IMR-90 (cell line): Measurements from ENCODE around the gene MAN2A1. TPM values are rescaled to one million over a fixed set of nuclear protein-coding genes. Genes with fewer than 3 reads are reported as not detected.

Experiments
- ATAC-seq: fragments of 200-7000 bp; cut with Tn5 transposase; 2 replicates; pipeline ENCODE4 v1.9.1; 2020; ENCODE audit warnings: low read depth, mild to moderate bottlenecking, moderate library complexity
- BruUV-seq: library from RNA; stranded (reverse); fragments of 400-500 nt; replicated peaks from 2 replicates; lab custom pipeline; 2021; lab: Mats Ljungman, UMichigan
- CTCF ChIA-PET: fragments of 300-600 bp; formaldehyde crosslinking; extraction: SDS; loops from one replicate; lab custom pipeline; 2021; ENCODE audit warnings: antibody characterized with exemption; lab: Yijun Ruan, JAX
- POLR2A ChIA-PET: fragments of 300-600 bp; sonication (Branson Sonifier 250); formaldehyde crosslinking; loops from one replicate; lab custom pipeline; 2022; ENCODE audit warnings: antibody characterized with exemption; ENCODE audit not compliant: unreplicated experiment; lab: Charles Lee
- DNase-seq: peaks from one replicate; pipeline ENCODE4 v3.0.0; 2013
- H2AFZ ChIP-seq: replicated peaks from 2 replicates; pipeline ENCODE3; 2013; ENCODE audit warnings: low read length, mild to moderate bottlenecking; ENCODE audit not compliant: poor library complexity
- H2AK5ac ChIP-seq: 2 replicates; pipeline ENCODE4 v1.6.1; 2013; ENCODE audit warnings: low read depth, low read length, inconsistent platforms
- H2AK9ac ChIP-seq: replicated peaks from 2 replicates; pipeline ENCODE3; 2013; ENCODE audit warnings: mild to moderate bottlenecking, low read depth, low read length, moderate library complexity; ENCODE audit not compliant: poor library complexity
- H2BK120ac ChIP-seq: 2 replicates; pipeline ENCODE4 v1.6.1; 2013; ENCODE audit warnings: low read depth, low read length, inconsistent platforms
- H2BK15ac ChIP-seq: 3 replicates; pipeline ENCODE4 v1.6.1; 2013; ENCODE audit warnings: low read depth, low read length, inconsistent platforms
- H2BK20ac ChIP-seq: 2 replicates; pipeline ENCODE4 v1.6.1; 2013; ENCODE audit warnings: low read depth, mild to moderate bottlenecking, inconsistent platforms, low read length, moderate library complexity
- H2BK5ac ChIP-seq: 2 replicates; pipeline ENCODE4 v1.6.1; 2013; ENCODE audit warnings: mild to moderate bottlenecking, low read depth, low read length, inconsistent platforms; ENCODE audit not compliant: poor library complexity, severe bottlenecking
- H3K14ac ChIP-seq: replicated peaks from 2 replicates; pipeline ENCODE4 v1.6.1; 2013; ENCODE audit warnings: low read depth, low read length, inconsistent platforms
- H3K18ac ChIP-seq: 2 replicates; pipeline ENCODE4 v1.6.1; 2013; ENCODE audit warnings: low read depth, low read length, control low read depth
- H3K23ac ChIP-seq: 2 replicates; pipeline ENCODE4 v1.6.1; 2013; ENCODE audit warnings: low read depth, low read length, inconsistent platforms
- H3K27ac ChIP-seq: 2 replicates; pipeline ENCODE4 v1.5.1; 2013; ENCODE audit warnings: mild to moderate bottlenecking, control low read depth, low read length; ENCODE audit not compliant: insufficient read depth
- H3K27me3 ChIP-seq: 2 replicates; pipeline ENCODE4 v1.6.1; 2013; ENCODE audit warnings: low read length; ENCODE audit not compliant: control insufficient read depth, insufficient read depth
- H3K36me3 ChIP-seq: 2 replicates; pipeline ENCODE4 v1.6.1; 2013; ENCODE audit warnings: low read length, mixed read lengths; ENCODE audit not compliant: control insufficient read depth, insufficient read depth
- H3K4ac ChIP-seq: 2 replicates; pipeline ENCODE4 v1.6.1; 2013; ENCODE audit warnings: low read depth, low read length, inconsistent platforms
- H3K4me1 ChIP-seq: 2 replicates; pipeline ENCODE4 v1.6.1; 2013; ENCODE audit warnings: low read length, mixed read lengths; ENCODE audit not compliant: control insufficient read depth, insufficient read depth
- H3K4me2 ChIP-seq: 2 replicates; pipeline ENCODE4 v1.6.1; 2013; ENCODE audit warnings: low read depth, mild to moderate bottlenecking, control low read depth, low read length, moderate library complexity
- H3K4me3 ChIP-seq: 2 replicates; pipeline ENCODE4 v1.5.1; 2013; ENCODE audit warnings: low read depth, mild to moderate bottlenecking, control low read depth, low read length, moderate library complexity; ENCODE audit not compliant: insufficient read depth
- H3K56ac ChIP-seq: 2 replicates; pipeline ENCODE4 v1.6.1; 2013; ENCODE audit warnings: low read length, inconsistent platforms; ENCODE audit not compliant: insufficient read depth; ENCODE audit errors: extremely low read depth
- H3K79me1 ChIP-seq, 2 experiments: 2 replicates each; pipeline ENCODE4 v1.6.1; 2013; ENCODE audit warnings: low read length in 2 of 2, inconsistent platforms in 1 of 2, low read depth in 1 of 2
- H3K9ac ChIP-seq: 2 replicates; pipeline ENCODE4 v1.6.1; 2013; ENCODE audit warnings: low read depth, low read length, control low read depth
- H3K9me1 ChIP-seq: 2 replicates; pipeline ENCODE4 v1.6.1; 2013; ENCODE audit warnings: low read length, inconsistent platforms; ENCODE audit not compliant: insufficient read depth
- H3K9me3 ChIP-seq: 2 replicates; pipeline ENCODE4 v1.6.1; 2013; ENCODE audit warnings: low read length; ENCODE audit not compliant: control insufficient read depth, insufficient read depth
- H4K20me1 ChIP-seq: 2 replicates; pipeline ENCODE4 v1.6.1; 2013; ENCODE audit warnings: low read length, inconsistent platforms; ENCODE audit not compliant: insufficient read depth
- H4K5ac ChIP-seq: 2 replicates; pipeline ENCODE4 v1.6.1; 2013; ENCODE audit warnings: mild to moderate bottlenecking, low read depth, low read length, control low read depth
- H4K8ac ChIP-seq, 2 experiments: 2 replicates each; pipeline ENCODE4 v1.6.1; 2013; ENCODE audit warnings: low read depth in 2 of 2, low read length in 2 of 2, control low read depth in 1 of 2, inconsistent platforms in 1 of 2
- H4K91ac ChIP-seq: 2 replicates; pipeline ENCODE4 v1.6.1; 2013; ENCODE audit warnings: low read depth, low read length, inconsistent platforms; ENCODE audit not compliant: insufficient read depth
- CEBPB ChIP-seq: IDR thresholded peaks from 2 replicates; pipeline ENCODE4 v1.6.1; 2012; ENCODE audit warnings: low read depth, low read length, improper control_type of control experiment
- CHD1 ChIP-seq: IDR thresholded peaks from 2 replicates; pipeline ENCODE4 v1.6.1; 2012; ENCODE audit warnings: low read depth, low read length, improper control_type of control experiment
- FOS ChIP-seq: fragments of 150-350 bp; IDR thresholded peaks from 2 replicates; pipeline ENCODE4 v1.6.1; 2016; ENCODE audit warnings: low read depth, low read length
- MAZ ChIP-seq: IDR thresholded peaks from 2 replicates; pipeline ENCODE4 v1.6.1; 2012; ENCODE audit warnings: low read depth, mild to moderate bottlenecking, low read length, improper control_type of control experiment, moderate library complexity, borderline replicate concordance
- RAD21 ChIP-seq: IDR thresholded peaks from 2 replicates; pipeline ENCODE4 v1.6.1; 2012; ENCODE audit warnings: low read length, improper control_type of control experiment
- WGBS, 2 experiments: methylation state at CpG; one replicate each; pipeline versions ENCODE4 v1.1.5 to v1.1.7; 2013; ENCODE audit warnings: missing lambda C conversion rate in 2 of 2; ENCODE audit not compliant: insufficient read length in 1 of 2; ENCODE audit errors: extremely low coverage in 2 of 2; 5-methylcytosine and 5-hydroxymethylcytosine counted together
- dilution Hi-C: fragments of 300-500 bp; cut with HindIII; formaldehyde crosslinking; loops from one replicate; pipeline ENCODE4 v1.14.3; 2018; ENCODE audit warnings: low sequenced_read_pairs; ENCODE audit not compliant: unreplicated experiment
- in situ Hi-C: fragments of 300-500 bp; cut with MboI; formaldehyde crosslinking; loops from 3 replicates; pipeline ENCODE4 v1.14.3; 2019; ENCODE audit warnings: low sequenced_read_pairs, inconsistent platforms, mixed read lengths
- intact Hi-C: fragments of 100-400 bp; cut with micrococcal nuclease; formaldehyde crosslinking; loops from 2 replicates; pipeline ENCODE4 v1.10.0; 2022
- polyA plus RNA-seq, 3 experiments: library from polyadenylated mRNA; depleted of rRNA; stranded (reverse); fragments of >200 nt; gene quantifications; 2 replicates each; pipeline ENCODE4 v1.2.3, GENCODE V29; 2012; ENCODE audit warnings: low replicate concordance in 1 of 3
- total RNA-seq: library from RNA; depleted of rRNA; stranded (reverse); fragments of >200 nt; gene quantifications from 2 replicates; pipeline ENCODE4 v1.2.3, GENCODE V29; 2012

The MAN2A1 gene
- total and polyA plus RNA-seq, 2 of the 4 experiments (the other 2 are of a cell fraction), result 16.4 to 29.6 TPM

DNA sequence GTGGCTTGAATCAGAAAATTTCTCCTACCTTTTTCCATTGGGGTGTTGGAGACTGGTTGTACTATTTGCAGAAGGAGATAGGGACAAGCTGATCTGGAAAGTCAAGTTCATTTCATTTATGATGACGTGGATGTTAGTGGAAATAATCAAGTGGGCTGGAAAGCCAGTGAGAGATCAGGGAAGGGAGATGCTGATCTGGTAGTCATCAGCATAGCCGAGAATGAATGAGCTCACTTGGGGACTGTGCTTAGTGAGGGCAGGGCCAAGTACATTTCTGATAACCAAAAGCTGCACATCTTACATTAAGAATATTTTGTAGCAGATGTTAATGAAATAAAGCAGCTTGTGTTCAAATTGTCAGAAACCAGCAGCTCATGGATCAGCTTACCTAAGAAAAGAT is 12.1 kb downstream of the MAN2A1 start:
- Histone ChIP-seq H2BK15ac (no peak overlapping the region), H4K8ac (no peak overlapping the region), H3K36me3 (no peaks in the 10 kb centered on the region), H2BK120ac (no peak overlapping the region), H3K9me3 (no peaks in the 10 kb centered on the region), H3K9me1 (peaks cover 6% of the 10 kb centered on the region; the same call in 1 of the 2 replicates), H3K14ac (no peak overlapping the region), H2BK5ac (no peak overlapping the region), H3K9ac (no peak overlapping the region), H4K91ac (no peak overlapping the region), H3K23ac (no peak overlapping the region), H3K4ac (no peak overlapping the region), H3K27me3 (no peaks in the 10 kb centered on the region), H3K79me1 (peaks cover 30 to 54% of the 10 kb centered on the region in 2 experiments), H3K4me1 (peaks cover 3% of the 10 kb centered on the region), H4K20me1 (peaks cover 22% of the 10 kb centered on the region), H2AK9ac (no peak overlapping the region), H4K5ac (no peak overlapping the region), H3K56ac (no peak overlapping the region), H3K18ac (no peak overlapping the region), H2AFZ (no peak overlapping the region), H3K27ac (no peak overlapping the region), H3K4me3 (no peak overlapping the region), H2AK5ac (no peak overlapping the region), H2BK20ac (no peak overlapping the region), H3K4me2 (no peak overlapping the region)
- dilution Hi-C loops, result no loop called here
- ChIA-PET POLR2A (interaction anchor here (0.6 kb wide), 1 partner anchor 14 kb away, joined by 3 read pairs; no protein-coding TSS in a partner anchor), CTCF (interaction anchor here (0.6 to 0.8 kb wide), 2 partner anchors 11 to 121 kb away, joined by 3 to 4 read pairs; no protein-coding TSS in a partner anchor)
- DNase-seq (peak; percentile 14), ATAC-seq (no peak)
- in situ Hi-C loops, result no loop called here
- no TSS peak for BruUV-seq
- no CpG with 5 or more reads among the region's 2 CpGs for WGBS, 2 experiments
- TF ChIP-seq CHD1 (no peak), RAD21 (no peak), FOS (no peak), MAZ (no peak), CEBPB (no peak)
- intact Hi-C loops, result no loop called here
